Hepatocyte (in vitro differentiated cells): ENCODE data around the gene CHIT1. TPM values are rescaled to one million over a fixed set of nuclear protein-coding genes. Genes with fewer than 3 reads are reported as not detected.

Experiments
- DNase-seq: peaks from one replicate; pipeline ENCODE4 v3.0.0-alpha.2; 2016; ENCODE audit warnings: low spot score
- H2AFZ ChIP-seq: fragments of 200-600 bp; sonication (generic); 2 replicates; pipeline ENCODE4 v1.6.0; 2016; ENCODE audit warnings: antibody characterized with exemption, mild to moderate bottlenecking
- H3K27ac ChIP-seq: fragments of 200-600 bp; sonication (generic); 2 replicates; pipeline ENCODE4 v1.5.1; 2016; ENCODE audit warnings: mild to moderate bottlenecking
- H3K27me3 ChIP-seq: fragments of 200-600 bp; sonication (generic); 2 replicates; pipeline ENCODE4 v1.6.1; 2016
- H3K36me3 ChIP-seq: fragments of 200-600 bp; sonication (generic); replicated peaks from 2 replicates; pipeline ENCODE4 v1.5.1; 2016; ENCODE audit warnings: low read depth; ENCODE audit not compliant: insufficient read depth
- H3K4me1 ChIP-seq: fragments of 200-600 bp; sonication (generic); 2 replicates; pipeline ENCODE4 v1.5.1; 2016; ENCODE audit warnings: mild to moderate bottlenecking, moderate library complexity; ENCODE audit not compliant: insufficient read depth
- H3K4me2 ChIP-seq: fragments of 200-600 bp; sonication (generic); 2 replicates; pipeline ENCODE4 v1.6.0; 2016
- H3K4me3 ChIP-seq: fragments of 200-600 bp; sonication (generic); 2 replicates; pipeline ENCODE4 v1.5.1; 2016; ENCODE audit warnings: mild to moderate bottlenecking
- H3K79me2 ChIP-seq: fragments of 200-600 bp; sonication (generic); 2 replicates; pipeline ENCODE4 v1.6.0; 2017; ENCODE audit warnings: mild to moderate bottlenecking
- H3K9me2 ChIP-seq: fragments of 200-600 bp; sonication (generic); replicated peaks from 2 replicates; pipeline ENCODE4 v1.6.0; 2017; ENCODE audit warnings: mild to moderate bottlenecking; ENCODE audit not compliant: insufficient read depth
- H3K9me3 ChIP-seq: fragments of 200-600 bp; sonication (generic); 2 replicates; pipeline ENCODE4 v1.5.1; 2016; ENCODE audit warnings: low read depth, mild to moderate bottlenecking
- H4K20me1 ChIP-seq: fragments of 200-600 bp; sonication (generic); 2 replicates; pipeline ENCODE4 v1.6.0; 2016; ENCODE audit warnings: mild to moderate bottlenecking; ENCODE audit not compliant: insufficient read depth, poor library complexity, severe bottlenecking
- EZH2 ChIP-seq: fragments of 200-600 bp; sonication (generic); IDR thresholded peaks from 2 replicates; pipeline ENCODE4 v1.6.1; 2016; ENCODE audit warnings: antibody characterized with exemption, mild to moderate bottlenecking, borderline replicate concordance
- EZH2phosphoT487 ChIP-seq: fragments of 200-600 bp; sonication (generic); IDR thresholded peaks from one replicate; pipeline ENCODE4 v1.6.1; 2018; ENCODE audit warnings: antibody characterized with exemption, mild to moderate bottlenecking, low read depth, moderate library complexity; ENCODE audit not compliant: unreplicated experiment, severe bottlenecking
- WGBS: methylation state at CpG from one replicate; pipeline ENCODE4 v1.1.6; 2016; ENCODE audit warnings: low lambda C conversion rate; ENCODE audit errors: missing lambda C conversion rate; 5-methylcytosine and 5-hydroxymethylcytosine counted together
- polyA plus RNA-seq: library from polyadenylated mRNA; unstranded; fragments of >200 nt; fragmentation: Nextera tagmentation; extraction: Ambion mirVana; gene quantifications from 2 replicates; pipeline ENCODE4 v1.2.1, GENCODE V29; 2016
- total RNA-seq: library from RNA; depleted of rRNA; stranded (reverse); fragments of >200 nt; gene quantifications from 2 replicates; pipeline ENCODE4 v1.2.3, GENCODE V29; 2014
- TF ChIP-seq, protein P1 (sequence below): fragments of 200-600 bp; sonication (generic); IDR thresholded peaks from 2 replicates; pipeline ENCODE4 v1.5.1; 2016; ENCODE audit warnings: antibody characterized with exemption, mild to moderate bottlenecking; ENCODE audit not compliant: poor library complexity

CHIT1 gene
- total and polyA plus RNA-seq, 2 experiments from 2014 or later = 0.93 to 1.1 TPM

DNA sequence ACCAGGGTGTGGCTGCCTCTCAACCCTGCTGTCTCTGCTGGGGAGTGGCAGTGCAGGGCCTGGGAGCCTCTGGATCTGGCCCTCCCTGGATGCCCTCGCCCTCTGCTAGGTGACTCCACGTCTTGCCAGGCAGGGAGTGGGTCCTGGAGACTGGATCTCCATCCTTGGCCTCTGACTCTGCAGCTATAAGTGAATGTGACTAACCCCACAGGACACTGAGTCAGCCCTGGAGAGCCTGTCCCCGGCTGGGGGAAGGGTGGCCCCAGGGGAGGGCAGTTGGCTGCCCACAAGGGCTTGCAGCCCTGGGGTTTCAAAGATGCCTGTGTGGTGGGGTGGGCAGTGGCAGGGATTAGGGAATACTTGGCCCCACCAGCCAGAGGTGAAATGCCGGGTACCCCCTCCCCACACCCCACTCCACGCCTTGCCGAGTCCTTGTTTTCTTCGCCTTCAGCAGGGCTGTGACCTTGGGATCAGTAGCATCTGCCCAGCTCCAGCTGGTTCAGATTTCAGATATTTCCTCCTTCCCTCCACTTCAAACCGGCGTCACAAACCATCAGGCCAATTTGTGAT is 51.9 kb downstream of the CHIT1 start:
- H3K27ac ChIP-seq = peak overlapping the region; percentile 35
- no peaks in the 10 kb centered on the region for H3K27me3 ChIP-seq
- WGBS = 35% methylated on average over 9 of the region's 9 CpGs
- no peaks in the 10 kb centered on the region for H3K9me2 ChIP-seq
- no peak for DNase-seq
- no peak for TF ChIP-seq EZH2phosphoT487
- TF ChIP-seq, protein P1, sequence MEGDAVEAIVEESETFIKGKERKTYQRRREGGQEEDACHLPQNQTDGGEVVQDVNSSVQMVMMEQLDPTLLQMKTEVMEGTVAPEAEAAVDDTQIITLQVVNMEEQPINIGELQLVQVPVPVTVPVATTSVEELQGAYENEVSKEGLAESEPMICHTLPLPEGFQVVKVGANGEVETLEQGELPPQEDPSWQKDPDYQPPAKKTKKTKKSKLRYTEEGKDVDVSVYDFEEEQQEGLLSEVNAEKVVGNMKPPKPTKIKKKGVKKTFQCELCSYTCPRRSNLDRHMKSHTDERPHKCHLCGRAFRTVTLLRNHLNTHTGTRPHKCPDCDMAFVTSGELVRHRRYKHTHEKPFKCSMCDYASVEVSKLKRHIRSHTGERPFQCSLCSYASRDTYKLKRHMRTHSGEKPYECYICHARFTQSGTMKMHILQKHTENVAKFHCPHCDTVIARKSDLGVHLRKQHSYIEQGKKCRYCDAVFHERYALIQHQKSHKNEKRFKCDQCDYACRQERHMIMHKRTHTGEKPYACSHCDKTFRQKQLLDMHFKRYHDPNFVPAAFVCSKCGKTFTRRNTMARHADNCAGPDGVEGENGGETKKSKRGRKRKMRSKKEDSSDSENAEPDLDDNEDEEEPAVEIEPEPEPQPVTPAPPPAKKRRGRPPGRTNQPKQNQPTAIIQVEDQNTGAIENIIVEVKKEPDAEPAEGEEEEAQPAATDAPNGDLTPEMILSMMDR = no peak
- H3K4me1 ChIP-seq = peaks cover 14% of the 10 kb centered on the region
- H3K36me3 ChIP-seq = no peaks in the 10 kb centered on the region
- H3K4me3 ChIP-seq = no peak overlapping the region
- H3K79me2 ChIP-seq = no peaks in the 10 kb centered on the region
- H3K4me2 ChIP-seq = no peak overlapping the region
- no peaks in the 10 kb centered on the region for H3K9me3 ChIP-seq
- H2AFZ ChIP-seq = no peak overlapping the region
- H4K20me1 ChIP-seq = no peaks in the 10 kb centered on the region

DNA sequence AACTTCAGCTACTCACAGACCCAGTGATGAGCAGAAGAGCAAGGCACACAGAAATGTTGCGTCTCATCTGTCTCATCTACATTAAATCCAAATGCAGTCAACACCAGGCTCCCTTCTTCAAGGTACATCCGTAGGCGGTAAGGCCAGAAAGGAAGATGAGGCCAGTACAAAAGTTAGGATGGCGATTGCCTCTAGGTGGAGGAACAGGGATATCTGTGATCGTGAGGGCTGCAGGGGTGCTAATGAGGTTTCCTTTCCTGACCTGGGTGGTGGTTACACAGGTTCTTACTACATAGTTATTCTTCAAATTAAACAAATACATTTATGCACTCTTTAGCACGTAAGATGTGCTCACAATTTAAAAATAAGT is 52.5 kb downstream of the CHIT1 start:
- no peaks in the 10 kb centered on the region for H4K20me1 ChIP-seq
- WGBS = 81% methylated on average over 6 of the region's 6 CpGs
- no peaks in the 10 kb centered on the region for H3K9me3 ChIP-seq
- no peak overlapping the region for H3K4me3 ChIP-seq
- H3K4me1 ChIP-seq = peaks cover 14% of the 10 kb centered on the region
- no peaks in the 10 kb centered on the region for H3K36me3 ChIP-seq
- no peaks in the 10 kb centered on the region for H3K27me3 ChIP-seq
- TF ChIP-seq EZH2 (no peak), EZH2phosphoT487 (no peak)
- TF ChIP-seq, protein P1 = no peak
- H3K9me2 ChIP-seq = no peaks in the 10 kb centered on the region
- DNase-seq = no peak
- H3K4me2 ChIP-seq = no peak overlapping the region
- H3K27ac ChIP-seq = peak overlapping the region; percentile 35
- no peaks in the 10 kb centered on the region for H3K79me2 ChIP-seq
- no peak overlapping the region for H2AFZ ChIP-seq

DNA sequence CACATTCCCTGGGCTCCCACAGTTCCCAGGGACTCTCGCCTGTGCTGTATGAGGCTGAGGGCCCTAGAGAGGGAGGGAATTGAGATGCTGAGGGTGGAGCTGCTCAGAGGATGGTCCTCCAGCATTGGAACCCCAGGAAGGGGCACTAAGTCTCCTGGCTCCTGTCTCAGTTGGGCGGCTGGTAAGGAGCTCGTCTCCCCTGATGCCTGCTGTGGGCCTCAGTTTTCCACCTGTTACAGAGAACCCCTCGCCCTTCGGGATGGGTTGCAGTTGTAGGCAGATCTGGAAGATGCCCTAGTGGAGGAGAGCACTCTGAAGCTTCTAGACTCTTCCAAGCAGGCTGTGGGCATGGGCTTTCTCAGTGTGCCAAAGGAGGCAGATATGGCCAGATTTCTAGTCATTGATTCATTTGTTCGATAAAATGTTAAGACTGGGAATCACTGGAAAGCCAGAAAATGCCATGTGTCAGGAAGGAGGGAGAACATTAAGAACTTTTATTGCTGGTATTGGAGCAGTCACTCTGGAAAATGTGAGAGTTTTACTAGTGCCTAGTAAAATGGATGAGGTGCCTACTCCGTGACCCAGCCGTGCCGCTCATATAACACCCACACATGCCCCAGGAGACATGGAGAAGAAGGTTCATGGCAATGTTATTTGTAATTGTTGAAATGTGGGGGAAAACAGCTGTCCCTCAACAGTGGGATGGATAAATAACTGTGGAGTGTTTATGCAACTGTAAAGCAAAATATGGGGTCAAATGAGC is 53.0 kb downstream of the CHIT1 start:
- TF ChIP-seq EZH2phosphoT487 (no peak), EZH2 (no peak)
- no peak for DNase-seq
- H3K27ac ChIP-seq = no peak overlapping the region
- H3K9me3 ChIP-seq = no peaks in the 10 kb centered on the region
- H3K79me2 ChIP-seq = no peaks in the 10 kb centered on the region
- no peak overlapping the region for H3K4me3 ChIP-seq
- no peak overlapping the region for H3K4me2 ChIP-seq
- WGBS = 88% methylated on average over 9 of the region's 9 CpGs
- H3K27me3 ChIP-seq = no peaks in the 10 kb centered on the region
- no peaks in the 10 kb centered on the region for H3K36me3 ChIP-seq
- no peaks in the 10 kb centered on the region for H3K9me2 ChIP-seq
- no peaks in the 10 kb centered on the region for H4K20me1 ChIP-seq
- no peak overlapping the region for H2AFZ ChIP-seq
- H3K4me1 ChIP-seq = peaks cover 14% of the 10 kb centered on the region

DNA sequence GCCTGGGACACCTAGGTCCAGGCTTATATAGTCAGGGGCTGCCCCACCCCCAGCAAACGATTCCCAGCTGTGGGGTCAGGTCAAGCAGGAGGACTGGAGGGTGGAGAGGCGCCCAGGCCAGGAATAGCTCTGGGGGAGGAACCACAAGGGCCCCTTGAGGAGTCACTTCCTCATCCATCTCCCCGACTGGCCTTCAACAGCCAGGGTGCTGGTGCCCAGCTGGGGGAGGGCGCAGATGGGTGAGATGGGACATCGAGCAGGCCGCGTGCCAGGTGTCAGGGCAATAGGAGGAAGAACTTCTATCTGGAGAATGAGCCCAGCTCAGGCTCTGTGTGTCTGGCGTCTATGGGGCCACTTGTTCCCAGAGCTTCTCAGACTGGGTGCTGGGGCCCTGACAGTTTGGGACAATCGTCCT is 53.6 kb downstream of the CHIT1 start:
- no peak overlapping the region for H3K4me2 ChIP-seq
- H3K36me3 ChIP-seq = no peaks in the 10 kb centered on the region
- DNase-seq = no peak
- H3K79me2 ChIP-seq = no peaks in the 10 kb centered on the region
- H3K4me1 ChIP-seq = peaks cover 14% of the 10 kb centered on the region
- H3K9me3 ChIP-seq = no peaks in the 10 kb centered on the region
- H3K9me2 ChIP-seq = no peaks in the 10 kb centered on the region
- H3K27me3 ChIP-seq = no peaks in the 10 kb centered on the region
- no peaks in the 10 kb centered on the region for H4K20me1 ChIP-seq
- no peak overlapping the region for H3K4me3 ChIP-seq
- TF ChIP-seq, protein P1 = no peak
- TF ChIP-seq EZH2phosphoT487 (no peak), EZH2 (no peak)
- no peak overlapping the region for H2AFZ ChIP-seq
- WGBS = 82% methylated on average over 9 of the region's 9 CpGs
- no peak overlapping the region for H3K27ac ChIP-seq
